Trophoblast cell (in vitro differentiated cells and primary cell): ENCODE results near the gene XPC.
A peak's percentile ranks its signal among the peaks of the same experiment; 100 is the strongest.

Source experiments
- DNase-seq, 2 donors: peaks; one replicate each; pipeline ENCODE4 v3.0.0-alpha.2; 2016
- H2AFZ ChIP-seq: 2 replicates; pipeline ENCODE4 v1.6.1; 2013; ENCODE audit warnings: low read length, moderate library complexity, mild to moderate bottlenecking; ENCODE audit not compliant: insufficient read depth, poor library complexity
- H2AK5ac ChIP-seq: 2 replicates; pipeline ENCODE4 v1.6.1; 2013; ENCODE audit warnings: mild to moderate bottlenecking, low read length
- H2BK120ac ChIP-seq: 2 replicates; pipeline ENCODE4 v1.6.1; 2013; ENCODE audit warnings: low read length, mild to moderate bottlenecking, moderate library complexity; ENCODE audit not compliant: insufficient read depth, poor library complexity
- H2BK12ac ChIP-seq: 2 replicates; pipeline ENCODE4 v1.6.1; 2013; ENCODE audit warnings: mild to moderate bottlenecking, low read length, moderate library complexity
- H2BK5ac ChIP-seq: 2 replicates; pipeline ENCODE4 v1.6.1; 2013; ENCODE audit warnings: low read length, low read depth, moderate library complexity, mild to moderate bottlenecking; ENCODE audit not compliant: poor library complexity
- H3K14ac ChIP-seq: 2 replicates; pipeline ENCODE4 v1.6.1; 2013; ENCODE audit warnings: mild to moderate bottlenecking, low read length
- H3K18ac ChIP-seq: 2 replicates; pipeline ENCODE4 v1.6.1; 2013; ENCODE audit warnings: mild to moderate bottlenecking, low read length
- H3K23ac ChIP-seq: 2 replicates; pipeline ENCODE4 v1.6.1; 2013; ENCODE audit warnings: low read length
- H3K27ac ChIP-seq: 2 replicates; pipeline ENCODE4 v1.5.1; 2013; ENCODE audit warnings: low read depth, mild to moderate bottlenecking, inconsistent platforms, low read length, moderate library complexity
- H3K27me3 ChIP-seq: 2 replicates; pipeline ENCODE4 v1.6.1; 2013; ENCODE audit warnings: inconsistent platforms, mild to moderate bottlenecking, low read length, moderate library complexity; ENCODE audit not compliant: insufficient read depth
- H3K36me3 ChIP-seq, 2 experiments: 1 replicate in 1 of 2; 2 replicates in 1 of 2; pipeline ENCODE4 v1.6.1; 2013; ENCODE audit warnings: low read length in 2 of 2, mild to moderate bottlenecking in 2 of 2, moderate library complexity in 1 of 2; ENCODE audit not compliant: insufficient read depth in 2 of 2, control insufficient read depth in 1 of 2
- H3K4ac ChIP-seq: 2 replicates; pipeline ENCODE4 v1.6.1; 2013; ENCODE audit warnings: low read depth, mild to moderate bottlenecking, low read length, moderate library complexity
- H3K4me1 ChIP-seq, 2 experiments: 1 replicate in 1 of 2; 2 replicates in 1 of 2; pipeline ENCODE4 v1.6.1; 2013; ENCODE audit warnings: low read length in 2 of 2, mild to moderate bottlenecking in 2 of 2, moderate library complexity in 1 of 2; ENCODE audit not compliant: insufficient read depth in 2 of 2, control insufficient read depth in 1 of 2
- H3K4me2 ChIP-seq: 2 replicates; pipeline ENCODE4 v1.6.1; 2013; ENCODE audit warnings: inconsistent platforms, mild to moderate bottlenecking, low read length, moderate library complexity
- H3K4me3 ChIP-seq: 2 replicates; pipeline ENCODE4 v1.5.1; 2013; ENCODE audit warnings: mild to moderate bottlenecking, low read depth, low read length, inconsistent platforms
- H3K79me1 ChIP-seq: one replicate; pipeline ENCODE4 v1.6.1; 2013; ENCODE audit warnings: low read length
- H3K79me2 ChIP-seq: 2 replicates; pipeline ENCODE4 v1.6.1; 2013; ENCODE audit warnings: low read length, mild to moderate bottlenecking; ENCODE audit not compliant: control insufficient read depth, insufficient read depth, poor library complexity
- H3K9ac ChIP-seq: 2 replicates; pipeline ENCODE4 v1.6.1; 2013; ENCODE audit warnings: mild to moderate bottlenecking, low read length
- H3K9me3 ChIP-seq: 2 replicates; pipeline ENCODE4 v1.6.1; 2013; ENCODE audit warnings: low read depth, mild to moderate bottlenecking, control low read depth, inconsistent platforms, low read length; ENCODE audit not compliant: insufficient read depth
- H4K12ac ChIP-seq: 2 replicates; pipeline ENCODE4 v1.6.1; 2013; ENCODE audit warnings: low read depth, mild to moderate bottlenecking, low read length, moderate library complexity
- H4K8ac ChIP-seq: 2 replicates; pipeline ENCODE4 v1.6.1; 2013; ENCODE audit warnings: low read depth, mild to moderate bottlenecking, low read length, moderate library complexity
- H4K91ac ChIP-seq: one replicate; pipeline ENCODE4 v1.6.1; 2013; ENCODE audit warnings: low read depth, mild to moderate bottlenecking, low read length, moderate library complexity
- WGBS: extraction: QIAGEN DNeasy Blood & Tissue Kit; methylation state at CpG from one replicate; pipeline ENCODE4 v1.1.7; 2013; ENCODE audit warnings: missing lambda C conversion rate; ENCODE audit not compliant: insufficient read length, insufficient coverage; ENCODE audit errors: extremely low coverage; 5-methylcytosine and 5-hydroxymethylcytosine counted together

The XPC gene

GRCh38 chr3:14130230-14130629, 48.2 kb downstream of the XPC start:
- H3K27ac ChIP-seq: no peak overlapping the region
- H2BK5ac ChIP-seq: no peak overlapping the region
- peaks cover 3% of the 10 kb centered on the region for H3K79me1 ChIP-seq
- H2AK5ac ChIP-seq: no peak overlapping the region
- H3K27me3 ChIP-seq: no peaks in the 10 kb centered on the region
- H2BK12ac ChIP-seq: no peak overlapping the region
- no peak overlapping the region for H3K14ac ChIP-seq
- H3K4ac ChIP-seq: no peak overlapping the region
- H3K9ac ChIP-seq: no peak overlapping the region
- peaks cover 3% of the 10 kb centered on the region for H3K9me3 ChIP-seq
- H4K8ac ChIP-seq: no peak overlapping the region
- H2AFZ ChIP-seq: no peak overlapping the region
- no peak for DNase-seq
- H3K4me2 ChIP-seq: no peak overlapping the region
- no peak overlapping the region for H3K4me3 ChIP-seq
- no CpG with 5 or more reads among the region's 4 CpGs for WGBS
- H3K18ac ChIP-seq: no peak overlapping the region
- peaks cover 7 to 8% of the 10 kb centered on the region in 2 experiments for H3K4me1 ChIP-seq
- H3K23ac ChIP-seq: no peak overlapping the region
- H4K12ac ChIP-seq: no peak overlapping the region
- no peak overlapping the region for H2BK120ac ChIP-seq
- no peak overlapping the region for H4K91ac ChIP-seq
- H3K79me2 ChIP-seq: peaks cover 3% of the 10 kb centered on the region
- H3K36me3 ChIP-seq: peaks cover 56 to 63% of the 10 kb centered on the region in 2 experiments

DNA sequence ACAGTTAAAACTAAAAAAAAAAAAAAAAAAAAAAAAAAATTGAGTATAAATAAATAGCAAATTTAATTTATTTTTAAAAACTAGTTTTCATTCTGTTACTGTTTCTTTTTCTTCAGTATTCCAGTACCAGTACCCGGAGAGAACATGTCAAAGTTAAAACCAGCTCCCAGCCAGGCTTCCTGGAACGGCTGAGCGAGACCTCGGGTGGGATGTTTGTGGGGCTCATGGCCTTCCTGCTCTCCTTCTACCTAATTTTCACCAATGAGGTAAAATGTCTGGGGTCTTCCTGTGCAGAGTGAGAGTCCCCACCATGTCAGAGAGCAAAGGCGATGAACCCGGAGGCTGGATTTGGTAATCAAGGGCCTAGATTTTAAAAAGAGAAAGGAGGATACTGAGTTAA, 49.1 kb downstream of the XPC start:
- H3K4me3 ChIP-seq: no peak overlapping the region
- H2BK120ac ChIP-seq: no peak overlapping the region
- no peaks in the 10 kb centered on the region for H3K27me3 ChIP-seq
- H2AK5ac ChIP-seq: no peak overlapping the region
- H4K91ac ChIP-seq: no peak overlapping the region
- H3K79me2 ChIP-seq: peaks cover 9% of the 10 kb centered on the region
- H2AFZ ChIP-seq: no peak overlapping the region
- no CpG with 5 or more reads among the region's 6 CpGs for WGBS
- no peak overlapping the region for H2BK12ac ChIP-seq
- H3K18ac ChIP-seq: no peak overlapping the region
- no peak overlapping the region for H3K9ac ChIP-seq
- H3K27ac ChIP-seq: no peak overlapping the region
- H4K12ac ChIP-seq: no peak overlapping the region
- H2BK5ac ChIP-seq: no peak overlapping the region
- H3K36me3 ChIP-seq: peaks cover 47 to 53% of the 10 kb centered on the region in 2 experiments
- H3K4me2 ChIP-seq: no peak overlapping the region
- no peak overlapping the region for H3K14ac ChIP-seq
- no peak overlapping the region for H3K23ac ChIP-seq
- no peak for DNase-seq
- peaks cover 7 to 8% of the 10 kb centered on the region in 2 experiments for H3K4me1 ChIP-seq
- H3K9me3 ChIP-seq: peaks cover 3% of the 10 kb centered on the region
- H3K4ac ChIP-seq: no peak overlapping the region
- peaks cover 9% of the 10 kb centered on the region for H3K79me1 ChIP-seq
- no peak overlapping the region for H4K8ac ChIP-seq

DNA sequence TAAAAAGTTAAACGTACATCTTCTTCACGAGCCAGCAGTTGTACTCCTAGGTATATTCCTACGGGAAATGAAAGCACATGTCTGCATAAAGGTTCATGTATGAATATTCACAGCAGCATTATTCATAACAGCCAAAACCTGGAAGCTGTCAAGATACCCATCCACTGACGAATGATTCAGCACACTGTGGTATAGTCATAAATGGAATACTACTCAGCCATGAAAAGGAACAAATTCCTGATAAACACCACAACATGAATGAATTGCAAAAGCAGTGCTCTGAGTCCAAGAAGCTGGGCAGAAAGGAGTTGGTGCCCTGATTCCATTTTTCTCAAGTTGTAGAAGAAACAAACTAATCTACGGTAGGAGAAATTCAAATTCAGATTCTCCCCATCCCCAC, 49.7 kb downstream of the XPC start:
- H3K27me3 ChIP-seq: no peaks in the 10 kb centered on the region
- H3K23ac ChIP-seq: no peak overlapping the region
- H3K4me3 ChIP-seq: no peak overlapping the region
- no peak overlapping the region for H4K8ac ChIP-seq
- no peak overlapping the region for H2BK5ac ChIP-seq
- H3K14ac ChIP-seq: no peak overlapping the region
- peaks cover 9 to 12% of the 10 kb centered on the region in 2 experiments for H3K4me1 ChIP-seq
- no peak overlapping the region for H3K9ac ChIP-seq
- no CpG with 5 or more reads among the region's 5 CpGs for WGBS
- peaks cover 3% of the 10 kb centered on the region for H3K9me3 ChIP-seq
- H2BK12ac ChIP-seq: no peak overlapping the region
- no peak for DNase-seq
- H2BK120ac ChIP-seq: no peak overlapping the region
- H3K79me1 ChIP-seq: peaks cover 13% of the 10 kb centered on the region
- no peak overlapping the region for H4K91ac ChIP-seq
- H3K4ac ChIP-seq: no peak overlapping the region
- H3K18ac ChIP-seq: no peak overlapping the region
- no peak overlapping the region for H3K27ac ChIP-seq
- no peak overlapping the region for H3K4me2 ChIP-seq
- peaks cover 41 to 48% of the 10 kb centered on the region in 2 experiments for H3K36me3 ChIP-seq
- H4K12ac ChIP-seq: no peak overlapping the region
- H3K79me2 ChIP-seq: peaks cover 10% of the 10 kb centered on the region
- H2AK5ac ChIP-seq: no peak overlapping the region
- no peak overlapping the region for H2AFZ ChIP-seq

GRCh38 chr3:14127516-14128161, 50.8 kb downstream of the XPC start:
- H2BK12ac ChIP-seq: no peak overlapping the region
- no peak overlapping the region for H2BK5ac ChIP-seq
- no peak overlapping the region for H3K18ac ChIP-seq
- no peak overlapping the region for H3K4ac ChIP-seq
- H2BK120ac ChIP-seq: no peak overlapping the region
- no peak overlapping the region for H3K14ac ChIP-seq
- no peak overlapping the region for H2AFZ ChIP-seq
- no peak overlapping the region for H3K27ac ChIP-seq
- H3K79me1 ChIP-seq: peaks cover 13% of the 10 kb centered on the region
- H3K27me3 ChIP-seq: no peaks in the 10 kb centered on the region
- no peak overlapping the region for H3K4me3 ChIP-seq
- peaks cover 11 to 14% of the 10 kb centered on the region in 2 experiments for H3K4me1 ChIP-seq
- peaks cover 10% of the 10 kb centered on the region for H3K79me2 ChIP-seq
- no peak overlapping the region for H4K91ac ChIP-seq
- H3K9ac ChIP-seq: no peak overlapping the region
- H3K4me2 ChIP-seq: no peak overlapping the region
- H3K23ac ChIP-seq: peak overlapping the region; percentile 26
- no peak overlapping the region for H2AK5ac ChIP-seq
- no peak overlapping the region for H4K8ac ChIP-seq
- H4K12ac ChIP-seq: no peak overlapping the region
- WGBS: no CpG with 5 or more reads among the region's 12 CpGs
- DNase-seq: peak; percentile 41 to 67
- H3K36me3 ChIP-seq: peaks cover 30 to 37% of the 10 kb centered on the region in 2 experiments
- H3K9me3 ChIP-seq: peaks cover 1% of the 10 kb centered on the region
